NCI-H748 (cell line): ENCODE results near the gene EIF3K.
"Not testable (repeated sequence)": the region's sequence is repeated elsewhere in the genome, so short reads cannot be mapped to it uniquely, and the experiment has no call there.

ENCODE experiments used
- DNase-seq: peaks from one replicate; lab custom pipeline; 2025; ENCODE audit not compliant: unreplicated experiment; lab: John Stamatoyannopoulos, UW

EIF3K gene, protein sequence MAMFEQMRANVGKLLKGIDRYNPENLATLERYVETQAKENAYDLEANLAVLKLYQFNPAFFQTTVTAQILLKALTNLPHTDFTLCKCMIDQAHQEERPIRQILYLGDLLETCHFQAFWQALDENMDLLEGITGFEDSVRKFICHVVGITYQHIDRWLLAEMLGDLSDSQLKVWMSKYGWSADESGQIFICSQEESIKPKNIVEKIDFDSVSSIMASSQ

GRCh38 chr19:38618590-38619360, at the start of gene EIF3K:
EIF3K (plus strand) TSS chr19:38619188; CDS start chr19:38619269, 81 bp downstream.
- peak; percentile 99 for DNase-seq

- no peak for DNase-seq
Observed at GRCh38 chr19:38569368-38569983, 49.5 kb upstream of the EIF3K start.

- no peak for DNase-seq
Observed at GRCh38 chr19:38571682-38572081, 47.3 kb upstream of the EIF3K start.

- DNase-seq = no peak
Observed at GRCh38 chr19:38577826-38578225, 41.2 kb upstream of the EIF3K start.

- DNase-seq = not testable (repeated sequence)
Observed at GRCh38 chr19:38579304-38579703, 39.7 kb upstream of the EIF3K start.

- DNase-seq = no peak
Observed at GRCh38 chr19:38580080-38580479, 38.9 kb upstream of the EIF3K start.

GRCh38 chr19:38583219-38583984, 35.6 kb upstream of the EIF3K start:
- no peak for DNase-seq

GRCh38 chr19:38583985-38584305, 35.0 kb upstream of the EIF3K start:
- no peak for DNase-seq

DNA sequence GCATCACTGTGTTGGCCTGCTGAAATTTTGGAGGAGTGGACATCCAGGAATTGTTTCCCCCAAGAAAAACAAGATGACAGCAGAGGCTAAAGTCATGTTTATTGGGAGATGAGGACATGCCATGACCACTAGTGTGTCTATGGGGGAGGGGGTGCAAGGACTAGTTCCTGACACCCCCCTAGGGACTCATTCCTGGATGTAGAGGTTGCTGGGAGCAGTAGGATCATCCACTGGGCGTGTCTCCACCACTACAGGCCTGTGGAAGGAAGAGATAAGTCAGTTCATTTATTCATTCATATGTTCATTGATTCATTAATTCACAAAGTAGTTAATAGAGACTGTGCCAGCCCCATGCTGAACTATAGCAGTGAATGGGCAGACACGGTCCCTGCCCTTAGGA, 31.4 kb upstream of the EIF3K start:
- DNase-seq = no peak

DNA sequence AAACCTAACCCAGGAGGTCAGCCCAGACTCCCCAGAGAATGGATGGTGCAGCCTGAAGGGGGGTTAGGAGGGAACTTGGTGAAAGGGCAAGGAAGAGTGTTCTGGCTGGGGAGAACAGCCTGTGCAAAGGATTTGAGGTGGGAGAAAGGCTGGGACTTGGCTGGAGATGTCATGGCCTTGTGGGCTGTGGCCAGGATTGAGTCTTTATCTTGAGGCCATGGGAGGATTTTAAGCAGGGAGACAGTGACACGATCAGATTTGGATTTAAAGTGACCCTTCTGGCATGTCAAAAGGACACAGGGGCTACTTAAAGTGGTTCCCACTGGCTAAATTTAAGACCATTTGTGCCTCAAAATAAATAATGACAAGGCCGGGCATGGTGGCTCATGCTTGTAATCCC, 30.9 kb upstream of the EIF3K start:
- no peak for DNase-seq

GRCh38 chr19:38592940-38593339, 26.0 kb upstream of the EIF3K start:
- DNase-seq = no peak

GRCh38 chr19:38596057-38596981, 22.7 kb upstream of the EIF3K start:
- peak; percentile 95 for DNase-seq

- DNase-seq = no peak
Observed at GRCh38 chr19:38597075-38597474, 21.9 kb upstream of the EIF3K start.

GRCh38 chr19:38599722-38600121, 19.3 kb upstream of the EIF3K start:
- no peak for DNase-seq

DNA sequence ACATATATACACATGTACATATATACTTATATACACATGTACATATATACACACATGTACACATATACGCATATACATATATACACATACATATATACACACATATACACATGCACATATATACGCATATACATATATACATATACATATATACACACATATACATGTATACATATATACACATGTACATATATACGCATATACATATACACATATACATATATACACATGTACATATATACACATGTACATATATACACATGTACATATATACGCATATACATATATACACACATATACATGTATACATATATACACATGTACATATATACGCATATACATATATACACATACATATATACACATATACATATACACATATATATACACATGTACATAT, 16.1 kb upstream of the EIF3K start:
- DNase-seq = not testable (repeated sequence)

GRCh38 chr19:38606131-38606530, 12.9 kb upstream of the EIF3K start:
- no peak for DNase-seq

DNA sequence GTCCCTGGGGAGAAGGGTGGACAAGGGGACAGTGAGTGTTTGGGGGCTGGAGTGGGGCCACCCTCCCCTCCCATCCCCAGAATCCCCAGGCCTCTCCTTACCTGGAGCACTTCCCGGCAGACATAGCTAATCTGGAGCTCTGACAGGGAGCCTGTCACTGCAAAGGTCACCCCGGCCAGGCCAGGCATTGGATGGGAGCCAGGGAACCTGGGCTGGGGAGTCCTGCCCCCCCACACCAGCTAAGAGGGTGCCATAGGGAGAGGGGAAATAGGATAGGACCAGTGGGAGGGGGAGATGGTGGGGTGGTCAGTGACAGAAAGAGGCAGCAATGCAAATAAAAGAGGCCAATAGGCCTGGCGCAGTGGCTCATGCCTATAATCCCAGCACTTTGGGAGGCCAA, 4.7 kb upstream of the EIF3K start:
- no peak for DNase-seq

DNA sequence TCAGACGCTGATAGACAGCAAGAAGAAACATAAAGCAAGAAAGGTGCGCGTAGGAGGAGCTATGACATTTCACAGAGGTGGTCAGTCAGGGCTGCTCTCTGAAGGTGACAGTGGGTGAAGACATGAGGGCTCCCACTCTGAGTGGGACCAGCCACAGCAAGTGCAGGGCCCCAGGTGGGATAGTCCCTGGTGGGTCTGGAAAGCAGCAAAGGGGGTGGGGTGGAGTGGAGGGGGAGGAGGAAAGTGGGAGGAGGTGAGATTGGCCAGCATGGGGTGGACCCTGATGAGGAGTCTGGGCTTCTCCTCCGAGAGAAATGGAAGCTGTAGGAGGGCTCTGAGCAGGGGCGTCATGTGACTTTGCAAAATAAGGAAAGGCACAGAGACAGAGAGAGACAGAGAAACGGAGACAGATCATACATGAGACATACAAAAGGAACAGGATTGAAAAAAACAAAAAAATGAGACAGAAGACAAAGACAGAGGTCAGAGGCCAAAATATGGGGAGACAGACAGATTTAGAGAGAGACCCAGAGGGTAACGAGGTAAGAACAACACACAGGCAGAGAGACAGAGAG, 3.9 kb upstream of the EIF3K start:
- no peak for DNase-seq

- DNase-seq = no peak
Observed at GRCh38 chr19:38616265-38616664, 2.7 kb upstream of the EIF3K start.

DNA sequence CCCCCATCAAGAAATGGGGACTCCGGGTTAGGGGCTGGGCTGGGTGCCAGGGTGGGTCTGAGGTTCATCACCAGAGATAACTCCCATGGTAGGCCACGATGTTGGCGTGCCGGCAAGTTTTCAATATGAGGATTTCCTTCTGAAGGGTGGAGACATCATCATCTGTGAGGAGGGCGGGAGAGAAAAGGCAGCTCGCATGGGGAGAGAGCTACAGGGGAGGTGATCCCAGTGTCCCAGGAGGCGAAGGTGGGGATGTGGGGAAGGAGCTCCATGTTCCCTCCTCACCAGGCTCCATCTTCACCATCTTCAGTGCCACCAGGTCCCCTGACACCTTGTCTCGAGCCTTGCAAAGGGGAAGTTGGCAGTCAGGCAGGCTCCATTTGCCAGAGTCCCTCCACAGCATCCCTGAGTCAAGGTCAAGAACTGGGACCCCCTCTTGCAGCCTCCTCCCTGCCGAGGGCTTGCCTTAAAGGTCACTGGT, 1.7 kb upstream of the EIF3K start:
- no peak for DNase-seq
